H1 (cell line): Measurements from ENCODE around the gene CHI3L1. TPM values are rescaled to one million over a fixed set of nuclear protein-coding genes. Genes with fewer than 3 reads are reported as not detected.
A peak's percentile ranks its signal among the peaks of the same experiment; 100 is the strongest.

Experiments used
- CTCF ChIA-PET: fragments of 300-600 bp; sonication (Branson Sonifier 250); formaldehyde crosslinking; loops from one replicate; lab custom pipeline; 2021; ENCODE audit not compliant: partially characterized antibody; lab: Charles Lee
- POLR2A ChIA-PET: fragments of 300-600 bp; sonication (Branson Sonifier 250); formaldehyde crosslinking; loops from one replicate; lab custom pipeline; 2021; ENCODE audit warnings: inconsistent platforms; ENCODE audit not compliant: partially characterized antibody; lab: Charles Lee
- DNase-seq, 2 experiments: peaks; one replicate each; pipeline versions ENCODE4 v3.0.0 to v3.0.0-alpha.2; 2010 to 2022; ENCODE audit warnings: low spot score in 2 of 2, low read depth in 1 of 2, mixed read lengths in 1 of 2
- FAIRE-seq: peaks from 2 replicates; lab custom pipeline; 2011; peaks lifted over from hg19 to GRCh38; lab: Jason Lieb, UNC
- H2AFZ ChIP-seq: 2 replicates; pipeline ENCODE4 v1.8.1; 2012; ENCODE audit warnings: low read length, inconsistent platforms
- H2AK5ac ChIP-seq: 2 replicates; pipeline ENCODE4 v1.6.1; 2013; ENCODE audit warnings: low read depth, low read length
- H2BK120ac ChIP-seq: replicated peaks from 2 replicates; pipeline ENCODE3; 2013; ENCODE audit warnings: low read depth, low read length, inconsistent platforms
- H2BK12ac ChIP-seq: 2 replicates; pipeline ENCODE4 v1.6.1; 2013; ENCODE audit warnings: low read depth, low read length
- H2BK15ac ChIP-seq: 2 replicates; pipeline ENCODE4 v1.6.1; 2013; ENCODE audit warnings: low read length
- H2BK20ac ChIP-seq: 2 replicates; pipeline ENCODE4 v1.6.1; 2013; ENCODE audit warnings: low read length
- H2BK5ac ChIP-seq: 2 replicates; pipeline ENCODE4 v1.6.1; 2013; ENCODE audit warnings: low read depth, low read length
- H3K14ac ChIP-seq: 2 replicates; pipeline ENCODE4 v1.6.1; 2013; ENCODE audit warnings: inconsistent platforms; ENCODE audit not compliant: insufficient read length
- H3K18ac ChIP-seq: 2 replicates; pipeline ENCODE4 v1.6.1; 2013; ENCODE audit warnings: low read length; ENCODE audit errors: extremely low read depth
- H3K23ac ChIP-seq: 2 replicates; pipeline ENCODE4 v1.6.1; 2013; ENCODE audit warnings: inconsistent platforms; ENCODE audit not compliant: insufficient read length
- H3K23me2 ChIP-seq: 2 replicates; pipeline ENCODE4 v1.6.1; 2013; ENCODE audit warnings: low read depth, low read length
- H3K27ac ChIP-seq: 2 replicates; pipeline ENCODE4 v1.6.1; 2011; ENCODE audit warnings: low read depth, low read length, inconsistent platforms
- H3K27me3 ChIP-seq, 4 experiments: replicated peaks in 1 of 4; 1 replicate in 1 of 4; 2 replicates in 3 of 4; pipeline versions ENCODE4 v1.6.1 to v1.8.1; 2011 to 2013; ENCODE audit warnings: low read length in 3 of 4, mild to moderate bottlenecking in 3 of 4, inconsistent platforms in 2 of 4, mixed read lengths in 2 of 4, moderate library complexity in 1 of 4; ENCODE audit not compliant: control insufficient read depth in 3 of 4, insufficient read depth in 3 of 4; ENCODE audit errors: extremely low read depth in 1 of 4
- H3K36me3 ChIP-seq, 4 experiments: 2 replicates each; pipeline versions ENCODE4 v1.6.1 to v1.8.1; 2011 to 2013; ENCODE audit warnings: mild to moderate bottlenecking in 4 of 4, low read length in 3 of 4, moderate library complexity in 2 of 4, control low read depth in 1 of 4, inconsistent platforms in 1 of 4; ENCODE audit not compliant: insufficient read depth in 4 of 4, control insufficient read depth in 2 of 4
- H3K4ac ChIP-seq: replicated peaks from 2 replicates; pipeline ENCODE3; 2013; ENCODE audit warnings: low read length, low read depth, mixed read lengths, inconsistent platforms; ENCODE audit not compliant: insufficient read length
- H3K4me1 ChIP-seq, 4 experiments: replicated peaks in 1 of 4; 1 replicate in 1 of 4; 2 replicates in 3 of 4; pipeline versions ENCODE4 v1.6.1 to v1.8.1; 2011 to 2013; ENCODE audit warnings: low read length in 3 of 4, inconsistent platforms in 2 of 4, mixed read lengths in 1 of 4; ENCODE audit not compliant: insufficient read depth in 4 of 4, control insufficient read depth in 3 of 4
- H3K4me2 ChIP-seq, 2 experiments: 2 replicates each; pipeline versions ENCODE4 v1.6.1 to v1.8.1; 2011 to 2013; ENCODE audit warnings: low read depth in 2 of 2, low read length in 2 of 2, control low read depth in 1 of 2, inconsistent platforms in 1 of 2, mild to moderate bottlenecking in 1 of 2; ENCODE audit not compliant: insufficient read depth in 1 of 2
- H3K4me3 ChIP-seq, 4 experiments: fragments of 200-600, 300-600 bp in 1 of 4; sonication (generic), shearing (Covaris generic), sonication (Bioruptor Twin) in 1 of 4; 2 replicates each; pipeline versions ENCODE4 v1.5.1 to v1.8.1; 2011 to 2016; ENCODE audit warnings: low read length in 4 of 4, low read depth in 3 of 4, control low read depth in 2 of 4, inconsistent platforms in 2 of 4, mild to moderate bottlenecking in 2 of 4, mixed read lengths in 1 of 4, moderate library complexity in 1 of 4; ENCODE audit not compliant: insufficient read depth in 2 of 4; ENCODE audit errors: extremely low read depth in 1 of 4
- H3K56ac ChIP-seq: replicated peaks from 2 replicates; pipeline ENCODE3; 2013; ENCODE audit warnings: low read depth, mild to moderate bottlenecking, mixed read lengths, low read length, inconsistent platforms; ENCODE audit not compliant: insufficient read length
- H3K79me1 ChIP-seq: 2 replicates; pipeline ENCODE4 v1.6.1; 2013; ENCODE audit warnings: low read depth, low read length, control low read depth
- H3K79me2 ChIP-seq, 2 experiments: 2 replicates each; pipeline versions ENCODE4 v1.6.1 to v1.8.1; 2012 to 2013; ENCODE audit warnings: low read length in 2 of 2, mild to moderate bottlenecking in 2 of 2, inconsistent platforms in 1 of 2; ENCODE audit not compliant: insufficient read depth in 2 of 2, control insufficient read depth in 1 of 2
- H3K9ac ChIP-seq, 4 experiments: replicated peaks in 1 of 4; 1 replicate in 1 of 4; 2 replicates in 3 of 4; pipeline versions ENCODE4 v1.6.1 to v1.8.1; 2011 to 2013; ENCODE audit warnings: low read depth in 3 of 4, low read length in 3 of 4, control low read depth in 2 of 4, mild to moderate bottlenecking in 2 of 4, moderate library complexity in 2 of 4, inconsistent platforms in 1 of 4; ENCODE audit errors: extremely low read depth in 1 of 4
- H3K9me3 ChIP-seq, 2 experiments: 2 replicates each; pipeline versions ENCODE4 v1.6.1 to v1.8.1; 2012 to 2013; ENCODE audit warnings: mild to moderate bottlenecking in 2 of 2, moderate library complexity in 2 of 2, control low read depth in 1 of 2, inconsistent platforms in 1 of 2, low read depth in 1 of 2, low read length in 1 of 2, mixed read lengths in 1 of 2; ENCODE audit not compliant: insufficient read depth in 2 of 2
- H4K20me1 ChIP-seq, 2 experiments: replicated peaks in 1 of 2; 2 replicates each; pipeline versions ENCODE3 to v1.8.1; 2011 to 2013; ENCODE audit warnings: inconsistent platforms in 2 of 2, low read length in 2 of 2, mild to moderate bottlenecking in 1 of 2; ENCODE audit not compliant: insufficient read depth in 2 of 2, control insufficient read depth in 1 of 2
- H4K5ac ChIP-seq: 2 replicates; pipeline ENCODE4 v1.6.1; 2013; ENCODE audit warnings: low read length, low read depth, mixed read lengths, inconsistent platforms; ENCODE audit not compliant: insufficient read length
- H4K8ac ChIP-seq: 2 replicates; pipeline ENCODE4 v1.8.0; 2013; ENCODE audit warnings: mild to moderate bottlenecking, moderate library complexity, low read length, inconsistent platforms; ENCODE audit not compliant: insufficient read depth; ENCODE audit errors: extremely low read depth
- H4K91ac ChIP-seq: replicated peaks from 2 replicates; pipeline ENCODE3; 2013; ENCODE audit warnings: low read length, mixed read lengths, inconsistent platforms; ENCODE audit not compliant: insufficient read length
- BCL11A ChIP-seq, 2 experiments: IDR thresholded peaks; one replicate each; pipeline ENCODE4 v1.6.1; 2011; ENCODE audit warnings: low read depth in 2 of 2, low read length in 2 of 2, mild to moderate bottlenecking in 2 of 2
- CHD1 ChIP-seq: IDR thresholded peaks from 2 replicates; pipeline ENCODE4 v1.6.1; 2012; ENCODE audit warnings: low read depth, low read length, improper control_type of control experiment
- HDAC6 ChIP-seq: IDR thresholded peaks from one replicate; pipeline ENCODE4 v1.7.1; 2012; ENCODE audit warnings: low read depth, mild to moderate bottlenecking, inconsistent platforms, low read length, moderate library complexity
- KDM5A ChIP-seq: fragments of 200-600 bp; IDR thresholded peaks from 2 replicates; pipeline ENCODE4 v1.7.1; 2012; ENCODE audit warnings: mild to moderate bottlenecking, low read length, inconsistent platforms, mixed read lengths
- PHF8 ChIP-seq: fragments of 200-600 bp; sonication (generic); conservative IDR thresholded peaks from 2 replicates; pipeline ENCODE4 v1.7.1; 2012; ENCODE audit warnings: low read depth, mild to moderate bottlenecking, inconsistent platforms, low read length, moderate library complexity
- POU5F1 ChIP-seq: IDR thresholded peaks from 2 replicates; pipeline ENCODE4 v1.6.1; 2011; ENCODE audit warnings: low read depth, mild to moderate bottlenecking, low read length, moderate library complexity
- RNF2 ChIP-seq: fragments of 200-900, 300-1000 bp; sonication (generic); IDR thresholded peaks from 2 replicates; pipeline ENCODE4 v1.7.1; 2016; ENCODE audit warnings: borderline replicate concordance, low read depth, mild to moderate bottlenecking, antibody characterized with exemption, low read length; ENCODE audit not compliant: poor library complexity, severe bottlenecking; ENCODE audit errors: missing control alignments
- SP4 ChIP-seq: IDR thresholded peaks from 2 replicates; pipeline ENCODE4 v1.6.1; 2012; ENCODE audit warnings: low read length, inconsistent platforms
- ZNF274 ChIP-seq: IDR thresholded peaks from 2 replicates; pipeline ENCODE4 v1.7.0; 2012; ENCODE audit warnings: low read length, borderline replicate concordance; ENCODE audit errors: extremely low read depth
- WGBS, 2 experiments: shearing (Covaris generic) in 1 of 2; methylation state at CpG; one replicate each; pipeline versions ENCODE4 v1.1.6 to v1.1.7; 2013 to 2015; ENCODE audit warnings: low lambda C conversion rate in 2 of 2, mixed read lengths in 2 of 2, inconsistent platforms in 1 of 2, low coverage in 1 of 2, missing lambda C conversion rate in 1 of 2; ENCODE audit not compliant: insufficient replicate concordance in 2 of 2, insufficient coverage in 1 of 2, insufficient read length in 1 of 2; ENCODE audit errors: extremely low coverage in 1 of 2, missing lambda C conversion rate in 1 of 2; 5-methylcytosine and 5-hydroxymethylcytosine counted together
- polyA plus RNA-seq, 7 experiments: library from polyadenylated mRNA; depleted of rRNA in 3 of 7; stranded (reverse) in 5 of 7; unstranded in 2 of 7; fragments of >200 nt in 5 of 7; fragments of 200-250 nt in 2 of 7; gene quantifications; 1 replicate in 5 of 7; 2 replicates in 1 of 7; 4 replicates in 1 of 7; pipeline versions ENCODE4 v1.2.1 to v1.2.3, GENCODE V29; 2011 to 2013; ENCODE audit warnings: missing spikeins in 2 of 7, mixed read lengths in 2 of 7
- total RNA-seq: library from RNA; stranded (reverse); fragmentation: NEBNext Ultra II Directional; extraction: Animal tissue kit (Norgen Biotek cat#: 25700); gene quantifications from 2 replicates; pipeline ENCODE4 v1.2.1, GENCODE V29; 2021
- TF ChIP-seq, protein P1 (sequence below): IDR thresholded peaks from 2 replicates; pipeline ENCODE4 v1.6.1; 2012; ENCODE audit warnings: inconsistent platforms
- TF ChIP-seq, protein P2 (sequence below): IDR thresholded peaks from 2 replicates; pipeline ENCODE4 v1.6.1; 2012; ENCODE audit warnings: inconsistent platforms

The CHI3L1 gene
- total and polyA plus RNA-seq, 2 of the 8 experiments (the other 6 are each of a cell fraction or from before 2014, with no cell fraction given) = 1.0 TPM; not detected in 1

DNA sequence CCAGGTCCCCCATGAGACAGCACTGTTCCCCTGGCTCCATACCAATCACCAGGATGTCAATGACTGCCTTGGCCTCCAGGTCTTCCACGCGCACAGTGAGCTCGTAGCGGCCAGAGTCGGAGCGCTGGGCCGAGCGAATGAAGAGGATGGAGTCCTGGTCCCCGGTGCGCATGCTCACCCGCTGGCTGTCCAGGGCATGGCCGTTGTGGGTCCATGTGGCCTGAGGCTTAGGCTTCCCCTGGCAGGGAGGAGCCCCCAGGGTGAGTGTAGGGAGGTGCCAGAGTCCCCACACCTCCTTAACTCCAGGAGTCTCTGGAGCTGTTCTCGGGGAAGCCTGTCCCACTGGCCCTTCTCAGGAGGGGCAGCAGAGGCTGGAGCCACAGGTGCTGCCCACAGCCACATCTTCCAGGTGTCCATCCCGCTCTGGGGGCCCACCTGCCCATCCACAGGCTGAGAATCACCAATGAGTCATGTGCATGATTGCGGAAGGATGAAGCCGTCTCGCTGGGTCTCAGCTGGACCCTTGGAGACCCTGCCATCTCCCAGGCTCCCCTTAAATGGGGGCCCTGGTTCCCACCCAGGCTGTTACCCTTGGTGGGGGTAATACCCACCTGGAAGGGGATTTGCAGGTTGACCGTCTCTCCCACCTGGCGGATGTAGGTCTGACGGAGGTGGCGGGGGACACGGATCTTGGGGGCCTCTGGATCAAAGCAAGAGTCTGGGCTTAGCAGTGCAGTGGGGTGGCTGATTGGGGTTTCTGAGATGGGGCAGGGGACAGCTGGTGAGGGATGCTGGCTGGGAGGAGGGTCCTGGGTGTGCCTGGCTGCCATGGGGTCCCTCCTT, 14.9 kb downstream of the CHI3L1 start:
- Histone ChIP-seq H3K9ac (no peak overlapping the region), H4K91ac (no peak overlapping the region), H2BK120ac (no peak overlapping the region), H3K4me3 (no peak overlapping the region), H3K79me1 (no peaks in the 10 kb centered on the region), H4K5ac (no peak overlapping the region), H2BK20ac (no peak overlapping the region), H3K27me3 (no peaks in the 10 kb centered on the region), H2BK5ac (no peak overlapping the region), H3K9me3 (no peaks in the 10 kb centered on the region), H3K23me2 (no peaks in the 10 kb centered on the region), H2AFZ (no peak overlapping the region), H3K36me3 (no peaks in the 10 kb centered on the region), H2BK15ac (no peak overlapping the region), H4K8ac (peak overlapping the region; percentile 20; the same call in 1 of the 2 replicates), H3K4ac (no peak overlapping the region), H3K56ac (no peak overlapping the region), H3K18ac (no peak overlapping the region), H2AK5ac (no peak overlapping the region), H3K79me2 (no peaks in the 10 kb centered on the region), H3K14ac (no peak overlapping the region), H3K4me2 (no peak overlapping the region), H2BK12ac (no peak overlapping the region), H3K4me1 (peaks cover 0 to 7% (median 0%) of the 10 kb centered on the region in 4 experiments; a peak in 3 of 7 replicates), H3K23ac (no peak overlapping the region), H4K20me1 (no peaks in the 10 kb centered on the region), H3K27ac (no peak overlapping the region)
- ChIA-PET CTCF (interaction anchor here (0.7 to 16.8 kb wide), 38 partner anchors 8 to 806 kb away, joined by 3 to 511 read pairs (median 8); partner anchors contain the start of genes ADORA1, CHI3L1 and MYOG), POLR2A (interaction anchor here (0.9 kb wide), 1 partner anchor 38 kb away, joined by 4 read pairs; no protein-coding TSS in a partner anchor)
- 88% methylated on average over 15 of the region's 22 CpGs; no CpG with 5 or more reads in 1 of the 2 experiments for WGBS, 2 experiments
- FAIRE-seq = no peak
- DNase-seq = no peak
- TF ChIP-seq, protein P1, sequence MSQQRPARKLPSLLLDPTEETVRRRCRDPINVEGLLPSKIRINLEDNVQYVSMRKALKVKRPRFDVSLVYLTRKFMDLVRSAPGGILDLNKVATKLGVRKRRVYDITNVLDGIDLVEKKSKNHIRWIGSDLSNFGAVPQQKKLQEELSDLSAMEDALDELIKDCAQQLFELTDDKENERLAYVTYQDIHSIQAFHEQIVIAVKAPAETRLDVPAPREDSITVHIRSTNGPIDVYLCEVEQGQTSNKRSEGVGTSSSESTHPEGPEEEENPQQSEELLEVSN = no peak
- no peak for TF ChIP-seq HDAC6
- no peak for TF ChIP-seq KDM5A
- TF ChIP-seq CHD1 = no peak
- no peak for TF ChIP-seq SP4
- no peak for TF ChIP-seq RNF2
- no peak for TF ChIP-seq PHF8
- no peak for TF ChIP-seq ZNF274
- no peak for TF ChIP-seq POU5F1
- TF ChIP-seq BCL11A (IDR thresholded peaks at IDR 0.05; ENCODE audit: low read depth in 2 of 2, low read length in 2 of 2) = no peak
- TF ChIP-seq, protein P2, sequence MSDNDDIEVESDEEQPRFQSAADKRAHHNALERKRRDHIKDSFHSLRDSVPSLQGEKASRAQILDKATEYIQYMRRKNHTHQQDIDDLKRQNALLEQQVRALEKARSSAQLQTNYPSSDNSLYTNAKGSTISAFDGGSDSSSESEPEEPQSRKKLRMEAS = no peak
